Cardiac muscle cell (in vitro differentiated cells and primary cell): ENCODE results near the gene ARID4B. TPM values are rescaled to one million over a fixed set of nuclear protein-coding genes. Genes with fewer than 3 reads are reported as not detected.

Source experiments
- DNase-seq, 2 donors: peaks; one replicate each; pipeline versions ENCODE4 v3.0.0 to v3.0.0-alpha.2; 2010 to 2017; ENCODE audit warnings: low read depth in 1 of 2, low spot score in 1 of 2
- H3K27ac ChIP-seq: fragments of 200-600 bp; sonication (generic); 2 replicates; pipeline ENCODE4 v1.5.1; 2016
- H3K27me3 ChIP-seq: fragments of 200-600 bp; sonication (generic); 2 replicates; pipeline ENCODE4 v1.6.0; 2016; ENCODE audit warnings: control low read depth
- H3K36me3 ChIP-seq: fragments of 200-600 bp; sonication (generic); 2 replicates; pipeline ENCODE4 v1.5.1; 2016; ENCODE audit warnings: control low read depth
- H3K4me1 ChIP-seq: fragments of 200-600 bp; sonication (generic); 2 replicates; pipeline ENCODE4 v1.8.1; 2017; ENCODE audit warnings: low read depth, mild to moderate bottlenecking, mixed run types
- H3K4me3 ChIP-seq: fragments of 200-600 bp; sonication (generic); 2 replicates; pipeline ENCODE4 v1.5.1; 2016; ENCODE audit warnings: mild to moderate bottlenecking
- H3K9me3 ChIP-seq: fragments of 200-600 bp; sonication (generic); 2 replicates; pipeline ENCODE4 v1.5.1; 2017; ENCODE audit warnings: low read depth, mild to moderate bottlenecking, control low read depth
- polyA plus RNA-seq: library from polyadenylated mRNA; unstranded; fragments of >200 nt; fragmentation: Nextera tagmentation; extraction: Ambion mirVana; gene quantifications from 2 replicates; pipeline ENCODE4 v1.2.1, GENCODE V29; 2016
- total RNA-seq: library from RNA; depleted of rRNA; stranded (reverse); fragments of >200 nt; gene quantifications from 2 replicates; pipeline ENCODE4 v1.2.3, GENCODE V29; 2016
- TF ChIP-seq, protein P1 (sequence below): IDR thresholded peaks from 2 replicates; pipeline ENCODE4 v1.5.1; 2012; ENCODE audit warnings: low read depth, mild to moderate bottlenecking, low read length

ARID4B gene
- total and polyA plus RNA-seq, 2 experiments from 2014 or later, result 33.8 to 37.9 TPM

DNA sequence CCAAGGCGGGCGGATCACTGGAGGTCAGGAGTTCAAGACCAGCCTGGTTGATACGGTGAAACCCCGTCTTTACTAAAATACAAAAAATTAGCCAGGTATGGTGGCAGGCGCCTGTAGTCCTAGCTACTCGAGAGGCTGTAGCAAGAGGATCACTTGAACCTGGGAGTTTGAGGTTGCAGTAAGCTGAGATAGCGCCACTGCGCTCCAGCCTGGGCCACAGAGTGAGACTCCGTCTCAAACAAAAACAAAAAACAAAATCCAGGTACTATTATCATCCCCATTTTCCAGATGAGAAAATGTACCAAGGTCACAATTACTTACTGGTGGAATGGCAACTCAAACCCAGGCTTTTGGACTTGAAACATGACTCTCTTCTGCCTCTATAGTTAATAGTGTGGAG lies 203.9 kb downstream of the ARID4B start:
- Histone ChIP-seq H3K27me3 (no peaks in the 10 kb centered on the region), H3K36me3 (peaks cover 22% of the 10 kb centered on the region)

DNA sequence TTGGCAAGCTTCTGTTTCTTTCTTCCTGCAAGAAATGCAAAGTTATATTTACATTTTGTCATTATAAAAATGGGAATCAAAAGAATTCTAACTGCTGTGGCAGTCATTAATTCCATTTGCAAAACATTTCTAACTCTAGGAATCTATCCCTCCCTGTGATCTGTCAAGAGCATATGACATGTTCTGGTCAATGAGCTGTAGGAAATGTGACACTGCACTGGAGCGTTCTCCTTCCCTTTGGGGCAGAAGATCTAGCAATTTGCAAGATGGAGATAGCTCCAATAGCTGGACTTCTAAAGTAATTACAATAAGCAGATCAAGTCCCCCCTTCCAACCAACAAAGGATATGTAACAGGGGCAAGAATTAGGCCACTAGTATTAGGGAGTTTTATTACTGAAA lies 205.6 kb downstream of the ARID4B start:
- Histone ChIP-seq H3K4me1 (peaks cover 8% of the 10 kb centered on the region), H3K27ac (no peak overlapping the region), H3K4me3 (no peak overlapping the region), H3K36me3 (peaks cover 34% of the 10 kb centered on the region), H3K9me3 (no peaks in the 10 kb centered on the region), H3K27me3 (no peaks in the 10 kb centered on the region)
- no peak for DNase-seq
- TF ChIP-seq, protein P1, sequence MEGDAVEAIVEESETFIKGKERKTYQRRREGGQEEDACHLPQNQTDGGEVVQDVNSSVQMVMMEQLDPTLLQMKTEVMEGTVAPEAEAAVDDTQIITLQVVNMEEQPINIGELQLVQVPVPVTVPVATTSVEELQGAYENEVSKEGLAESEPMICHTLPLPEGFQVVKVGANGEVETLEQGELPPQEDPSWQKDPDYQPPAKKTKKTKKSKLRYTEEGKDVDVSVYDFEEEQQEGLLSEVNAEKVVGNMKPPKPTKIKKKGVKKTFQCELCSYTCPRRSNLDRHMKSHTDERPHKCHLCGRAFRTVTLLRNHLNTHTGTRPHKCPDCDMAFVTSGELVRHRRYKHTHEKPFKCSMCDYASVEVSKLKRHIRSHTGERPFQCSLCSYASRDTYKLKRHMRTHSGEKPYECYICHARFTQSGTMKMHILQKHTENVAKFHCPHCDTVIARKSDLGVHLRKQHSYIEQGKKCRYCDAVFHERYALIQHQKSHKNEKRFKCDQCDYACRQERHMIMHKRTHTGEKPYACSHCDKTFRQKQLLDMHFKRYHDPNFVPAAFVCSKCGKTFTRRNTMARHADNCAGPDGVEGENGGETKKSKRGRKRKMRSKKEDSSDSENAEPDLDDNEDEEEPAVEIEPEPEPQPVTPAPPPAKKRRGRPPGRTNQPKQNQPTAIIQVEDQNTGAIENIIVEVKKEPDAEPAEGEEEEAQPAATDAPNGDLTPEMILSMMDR, result no peak

More for the DNA sequence above, 203.9 kb downstream of the ARID4B start:
- Histone ChIP-seq H3K27ac (no peak overlapping the region), H3K9me3 (no peaks in the 10 kb centered on the region), H3K4me1 (peaks cover 11% of the 10 kb centered on the region), H3K4me3 (no peak overlapping the region)
- TF ChIP-seq, protein P1, result no peak
- DNase-seq, result no peak

Other genes with a start within 250 kb of the ARID4B start
- gene TOMM20, start 199.3 kb downstream of the ARID4B start, total RNA-seq, result 92.9 and 114 TPM in 2 replicates
- gene TOMM20, start 199.3 kb downstream of the ARID4B start, polyA plus RNA-seq, result 71.8 and 93.6 TPM in 2 replicates
- 40.7 and 41.2 TPM in 2 replicates for gene RBM34, start 166.9 kb downstream of the ARID4B start, total RNA-seq
- gene RBM34, start 166.9 kb downstream of the ARID4B start, polyA plus RNA-seq, result 63.8 and 77.3 TPM in 2 replicates
- 14.9 and 17.4 TPM in 2 replicates for gene GGPS1, start 391 bp upstream of the ARID4B start, total RNA-seq
- 66.9 and 73.2 TPM in 2 replicates for gene GGPS1, start 391 bp upstream of the ARID4B start, polyA plus RNA-seq
- gene TBCE, start 39.2 kb upstream of the ARID4B start, total RNA-seq, result 17.9 and 19.3 TPM in 2 replicates
- 34.8 and 35.9 TPM in 2 replicates for gene TBCE, start 39.2 kb upstream of the ARID4B start, polyA plus RNA-seq
- 18.5 and 22.4 TPM in 2 replicates for gene B3GALNT2, start 176.3 kb upstream of the ARID4B start, total RNA-seq
- 11.4 and 14.5 TPM in 2 replicates for gene B3GALNT2, start 176.3 kb upstream of the ARID4B start, polyA plus RNA-seq